GM23248 (cell line): Measurements from ENCODE around the gene TBCCD1.

Source experiments
- EZH2 ChIP-seq: fragments of 200-600 bp; sonication (generic); IDR thresholded peaks from 2 replicates; pipeline ENCODE4 v1.6.1; 2018; ENCODE audit warnings: antibody characterized with exemption, mild to moderate bottlenecking; ENCODE audit not compliant: insufficient read depth, poor library complexity, severe bottlenecking
- EZH2phosphoT487 ChIP-seq: fragments of 200-600 bp; sonication (generic); IDR thresholded peaks from 2 replicates; pipeline ENCODE4 v1.6.1; 2018; ENCODE audit warnings: antibody characterized with exemption, moderate library complexity, mild to moderate bottlenecking, low read depth; ENCODE audit not compliant: insufficient read depth

- TF ChIP-seq EZH2, result no peak
- no peak for TF ChIP-seq EZH2phosphoT487
These were observed 22.0 kb upstream of the TBCCD1 start for GRCh38 chr3:186589121-186589520.
